Sciatic nerve (tissue), 2 donors: Measurements from ENCODE around the gene CSTB. TPM values are rescaled to one million over a fixed set of nuclear protein-coding genes. Genes with fewer than 3 reads are reported as not detected.

Experiments
- ATAC-seq: fragments of 200-7000 bp; cut with Tn5 transposase; one replicate; pipeline ENCODE4 v1.9.1; 2020; ENCODE audit warnings: mild to moderate bottlenecking, moderate library complexity
- DNase-seq: peaks from one replicate; pipeline ENCODE4 v3.0.0-alpha.2; 2020; ENCODE audit warnings: low spot score
- intact Hi-C: fragments of 100-400 bp; cut with DNase I; formaldehyde crosslinking; loops from one replicate; pipeline ENCODE4 v1.14.2; 2022
- total RNA-seq: library from RNA; stranded (reverse); fragmentation: NEBNext Ultra II Directional; extraction: Animal tissue kit (Norgen Biotek cat#: 25700); gene quantifications from one replicate; pipeline ENCODE4 v1.2.1, GENCODE V29; 2021
- donor health status: DM: no; HTN: no; CAD: no.
- donor health status: DM: no; HTN: no; CAD: no.

Gene CSTB
- total RNA-seq, 1 donor from 2014 or later = 52.1 TPM

DNA sequence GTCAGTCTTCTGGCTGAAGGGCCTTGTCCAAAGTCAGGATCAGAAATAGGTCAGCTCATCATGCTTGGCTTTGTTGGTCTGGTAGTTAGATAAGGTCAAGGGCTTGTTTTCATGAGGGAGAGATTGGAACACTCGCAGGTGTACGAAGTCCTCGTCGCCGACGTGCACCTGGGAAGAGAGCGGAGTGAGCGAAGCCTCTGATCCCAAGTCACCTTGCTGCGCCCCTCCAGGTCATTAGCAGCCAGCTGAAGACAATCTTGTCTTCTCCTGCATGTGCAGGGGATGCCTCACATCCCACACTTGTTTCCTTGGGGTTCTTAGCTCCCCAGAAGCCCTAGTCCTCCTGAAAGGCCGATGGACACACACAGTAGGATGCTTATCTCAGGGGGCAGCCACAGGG lies 1.9 kb downstream of the CSTB start:
- intact Hi-C loops = no loop called here
- ATAC-seq = no peak
- DNase-seq = no peak

DNA sequence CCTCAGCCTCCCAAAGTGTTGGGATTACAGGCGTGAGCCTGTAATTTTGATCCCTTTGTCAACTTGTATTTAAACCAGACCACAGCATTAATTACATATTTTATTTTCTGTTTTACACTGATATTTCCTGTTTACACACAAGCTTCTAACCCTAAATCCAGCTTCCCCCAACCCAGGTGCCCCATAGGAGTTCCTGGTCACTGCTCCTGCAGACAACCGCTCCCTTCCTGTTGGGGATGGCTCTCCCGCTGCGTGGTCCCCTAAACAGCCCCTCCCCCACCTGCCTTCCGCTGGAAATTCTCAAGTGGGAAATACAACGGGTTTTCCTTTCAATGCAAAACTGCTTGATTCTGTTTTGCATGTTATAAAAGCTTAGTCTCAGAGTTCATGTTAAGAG lies 3.7 kb downstream of the CSTB start:
- DNase-seq (no peak), ATAC-seq (no peak)
- intact Hi-C loops = no loop called here

DNA sequence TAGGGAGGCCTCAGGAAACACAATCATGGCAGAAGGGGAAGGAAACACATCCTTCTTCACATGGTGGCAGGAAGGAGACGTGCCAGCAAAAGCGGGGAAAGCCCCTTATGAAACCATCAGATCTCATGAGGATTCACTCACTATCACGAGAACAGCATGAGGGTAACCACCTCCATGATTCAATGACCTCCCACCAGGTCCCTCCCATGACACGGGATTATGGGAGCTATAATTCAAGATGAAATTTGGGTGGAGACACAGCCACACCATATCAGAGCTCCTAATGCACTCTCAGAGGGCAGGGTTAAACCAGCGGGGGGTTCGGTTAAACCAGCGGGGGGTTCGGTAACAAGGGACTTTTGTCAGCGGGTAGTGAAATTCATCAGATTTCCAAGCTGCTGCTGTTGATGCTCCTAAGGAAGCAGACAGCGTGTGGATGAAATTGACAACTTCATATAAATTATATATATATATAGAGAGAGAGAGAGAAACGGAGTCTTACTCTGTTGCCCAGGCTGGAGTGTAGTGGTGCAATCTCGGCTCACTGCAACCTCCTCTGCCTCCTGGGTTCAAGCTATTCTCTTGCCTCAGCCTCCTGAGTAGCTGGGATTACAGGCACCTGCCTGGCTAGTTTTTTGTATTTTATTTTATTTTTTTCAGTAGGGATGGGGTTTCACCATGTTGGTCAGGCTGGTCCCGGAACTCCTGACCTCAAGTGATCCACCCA lies 4.2 kb downstream of the CSTB start:
- DNase-seq = no peak
- ATAC-seq = no peak
- intact Hi-C loops = no loop called here

DNA sequence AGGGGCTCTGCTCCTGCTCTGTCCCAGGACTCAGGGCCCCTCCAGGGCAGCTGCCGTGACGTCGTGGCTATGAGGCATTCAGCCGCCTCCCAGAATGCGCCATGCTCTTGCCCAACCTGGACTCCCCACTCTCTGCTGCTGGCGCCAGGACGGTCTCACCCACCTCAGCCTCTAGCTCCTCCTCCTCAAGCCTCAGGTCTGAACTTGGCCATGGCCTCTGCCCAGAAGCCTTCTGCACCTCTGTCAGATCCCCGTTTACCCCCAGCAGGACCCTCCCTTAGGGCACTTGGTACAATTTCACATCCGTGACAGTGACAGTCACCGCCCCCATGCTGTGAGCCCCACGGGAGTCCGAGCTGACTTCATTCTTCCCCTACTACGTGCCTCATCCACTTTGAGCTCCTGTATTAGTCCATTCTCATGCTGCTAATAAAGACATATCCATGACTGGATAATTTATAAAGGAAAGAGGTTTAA lies 4.9 kb downstream of the CSTB start:
- intact Hi-C loops = no loop called here
- ATAC-seq = no peak

DNA sequence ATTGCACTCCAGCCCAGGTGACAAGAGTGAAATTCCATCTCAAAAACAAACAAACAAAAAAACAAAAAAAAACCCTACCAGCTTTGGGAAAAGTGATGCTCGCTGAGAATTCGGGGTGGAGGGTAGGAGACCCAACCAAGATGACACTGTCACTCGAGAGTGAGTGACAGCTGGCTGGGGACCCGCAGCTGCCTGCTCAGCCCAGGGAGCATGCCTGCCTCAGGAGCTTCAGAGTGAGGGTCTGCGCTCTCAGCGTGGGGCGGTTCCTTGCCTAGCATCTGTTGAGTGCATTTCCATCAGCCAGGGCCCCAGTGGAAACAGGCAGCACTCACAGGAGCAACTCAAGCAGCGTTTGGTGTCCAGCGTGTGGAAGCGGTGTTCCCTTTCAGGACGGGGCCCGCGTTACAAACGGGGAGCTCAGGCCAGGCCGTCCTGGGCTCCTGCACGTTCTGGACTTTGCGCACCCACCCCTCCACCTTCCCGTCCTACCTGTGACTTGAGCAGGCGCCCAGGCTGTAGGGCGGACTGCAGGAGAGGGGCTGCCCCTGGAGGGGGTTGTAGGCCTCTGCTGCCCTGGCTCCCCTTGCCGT lies 5.9 kb downstream of the CSTB start:
- ATAC-seq = no peak
- intact Hi-C loops = no loop called here
- no peak for DNase-seq

More for the DNA sequence above, 4.9 kb downstream of the CSTB start:
- no peak for DNase-seq

DNA sequence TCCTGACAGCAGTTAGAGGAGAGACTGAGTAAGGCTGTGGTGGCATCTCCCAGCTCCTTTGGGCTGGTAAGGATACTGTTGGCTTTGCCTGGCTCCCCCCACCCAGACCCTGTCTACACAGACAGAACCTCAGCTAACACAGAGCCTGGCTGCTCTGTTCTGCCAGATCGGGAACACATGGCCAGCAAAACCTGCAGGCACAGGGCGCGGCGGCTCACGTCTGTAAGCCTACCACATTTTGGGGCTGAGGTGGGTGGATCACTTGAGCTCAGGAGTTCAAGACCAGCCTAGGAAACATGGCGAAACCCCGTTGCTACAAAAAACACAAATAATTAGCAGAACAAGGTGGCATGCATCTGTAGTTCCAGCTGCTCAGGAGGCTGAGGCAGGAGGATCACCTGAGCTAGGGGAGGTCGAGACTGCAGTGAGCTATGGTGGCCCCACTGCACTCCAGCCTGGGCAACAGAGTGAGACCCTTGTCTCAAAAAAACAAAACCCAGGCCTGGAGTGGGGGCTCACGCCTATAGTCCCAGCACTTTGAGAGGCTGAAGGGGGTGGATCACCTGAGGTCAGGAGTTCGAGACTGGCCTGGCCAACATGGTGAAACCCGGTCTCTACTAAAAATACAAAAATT lies 6.7 kb downstream of the CSTB start:
- intact Hi-C loops = no loop called here
- DNase-seq (no peak), ATAC-seq (no peak)

DNA sequence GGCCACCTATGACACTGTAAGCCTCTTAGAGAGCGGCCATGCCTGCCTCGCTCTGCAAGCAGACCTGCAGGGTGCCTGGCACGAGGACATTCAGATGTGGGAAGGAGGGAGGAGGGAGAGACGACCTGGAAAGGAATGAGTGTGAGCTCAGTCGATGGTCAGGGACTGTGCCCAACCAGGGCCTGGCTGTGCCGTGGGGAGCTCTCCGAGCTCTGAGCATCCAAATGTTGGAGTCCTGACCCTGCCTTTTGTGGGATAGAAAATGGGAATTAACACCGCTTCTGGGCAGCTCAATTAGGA lies 7.3 kb downstream of the CSTB start:
- intact Hi-C loops = no loop called here
- DNase-seq = no peak
- ATAC-seq = no peak

DNA sequence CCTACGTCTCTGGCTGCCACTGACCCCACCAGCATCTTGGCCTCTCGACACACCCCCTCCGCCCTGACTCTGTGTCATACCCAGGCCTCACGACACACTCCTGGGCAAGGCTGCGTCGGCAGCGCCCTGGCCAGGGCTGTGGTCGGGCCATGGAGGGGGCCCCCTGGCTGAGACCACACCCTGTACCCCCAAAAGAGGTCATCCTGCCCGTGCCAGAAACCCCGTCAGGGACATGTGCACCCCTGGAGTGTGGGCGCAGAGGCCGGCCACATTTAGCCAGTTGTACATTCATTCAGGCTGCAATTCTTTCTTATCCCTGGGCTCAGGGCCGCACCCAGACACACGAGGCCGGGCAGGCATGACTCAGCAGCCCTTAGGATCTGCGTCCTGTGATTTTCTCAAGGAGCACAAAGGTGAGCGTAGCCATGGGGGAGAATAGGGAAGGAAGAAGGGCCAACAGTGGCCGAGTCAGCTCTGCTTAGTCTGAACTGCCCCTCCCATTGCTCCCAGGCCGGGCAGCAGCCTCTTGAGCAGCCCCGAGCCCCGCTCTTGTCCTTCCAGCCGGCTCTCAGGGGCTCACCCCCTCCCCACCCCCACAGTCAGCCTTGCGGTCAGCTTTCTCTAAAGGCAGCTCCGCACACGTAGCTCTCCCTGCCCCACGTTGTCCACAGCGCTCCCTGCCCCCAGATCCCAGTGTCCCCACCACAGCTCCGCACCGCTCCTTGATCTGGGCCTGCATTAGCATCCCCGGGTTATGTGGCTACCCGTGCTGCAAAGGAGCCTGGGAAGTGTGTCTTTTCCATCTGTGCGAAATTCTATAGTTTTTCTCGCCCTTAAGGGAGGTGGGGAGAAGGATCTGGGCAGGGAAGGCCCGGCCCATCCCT lies 7.9 kb downstream of the CSTB start:
- ATAC-seq (peak; percentile 58), DNase-seq (no peak)

DNA sequence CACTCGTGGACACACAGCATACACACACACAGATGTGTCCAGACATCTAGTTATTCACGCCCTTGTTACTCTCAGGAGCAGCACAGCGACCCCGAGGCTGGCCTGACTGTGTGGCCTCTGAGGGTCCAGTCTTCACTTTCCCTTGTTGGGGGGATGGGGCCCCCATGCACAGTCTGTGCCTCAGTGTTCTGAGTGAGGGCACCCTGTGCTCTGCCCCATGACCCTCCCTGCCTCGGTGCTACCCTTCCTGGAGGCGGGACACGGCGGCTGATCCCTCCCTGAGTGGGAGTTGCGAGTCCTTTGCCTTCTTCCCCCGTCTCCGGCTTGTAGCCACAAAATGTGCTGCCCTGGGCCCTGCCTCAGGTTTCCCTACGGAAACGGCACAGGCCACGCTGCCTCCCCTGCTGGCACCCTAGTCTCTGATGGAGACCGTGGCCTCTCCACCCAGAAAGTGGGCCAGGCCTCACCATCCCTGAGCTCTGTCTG lies 8.6 kb downstream of the CSTB start:
- intact Hi-C loops = no loop called here
- no peak for DNase-seq
- peak; percentile 2 for ATAC-seq

More for the DNA sequence above, 7.9 kb downstream of the CSTB start:
- intact Hi-C loops = no loop called here

DNA sequence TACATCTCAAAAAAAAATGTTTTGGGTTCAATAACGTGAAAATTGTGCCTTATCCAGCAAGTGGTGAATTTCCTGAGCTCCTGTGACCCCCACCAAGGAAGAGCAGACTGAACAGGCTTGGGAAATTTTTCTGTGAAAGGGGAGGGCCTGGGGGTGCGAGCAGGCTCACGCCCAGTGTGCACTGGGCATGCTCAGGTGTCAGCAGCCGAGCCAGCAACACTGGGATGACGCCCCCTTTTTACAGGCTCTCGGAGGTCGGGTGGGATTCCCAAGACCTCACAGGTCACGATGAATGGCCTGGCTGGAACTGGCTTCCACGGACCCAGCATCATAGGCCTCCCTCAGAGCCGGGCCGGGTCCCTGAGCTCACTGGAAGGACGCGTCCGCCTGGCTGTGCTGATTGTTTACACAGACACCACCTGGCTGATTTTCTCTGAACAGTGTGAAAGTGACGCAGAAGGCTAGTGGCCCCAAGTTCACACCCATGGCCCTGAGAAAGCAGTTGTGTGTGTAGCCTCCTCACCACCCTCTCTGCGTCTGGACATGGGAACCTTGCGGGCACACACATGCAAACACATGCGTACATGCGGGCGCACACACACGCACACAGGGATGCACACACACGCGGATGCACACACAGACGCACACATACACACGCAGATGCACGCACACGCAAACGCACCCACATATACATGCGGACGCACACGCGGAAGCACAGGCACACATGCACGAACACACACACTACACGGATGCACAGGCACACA lies 9.2 kb downstream of the CSTB start:
- DNase-seq (no peak), ATAC-seq (peak; percentile 48)
- intact Hi-C loops = no loop called here

DNA sequence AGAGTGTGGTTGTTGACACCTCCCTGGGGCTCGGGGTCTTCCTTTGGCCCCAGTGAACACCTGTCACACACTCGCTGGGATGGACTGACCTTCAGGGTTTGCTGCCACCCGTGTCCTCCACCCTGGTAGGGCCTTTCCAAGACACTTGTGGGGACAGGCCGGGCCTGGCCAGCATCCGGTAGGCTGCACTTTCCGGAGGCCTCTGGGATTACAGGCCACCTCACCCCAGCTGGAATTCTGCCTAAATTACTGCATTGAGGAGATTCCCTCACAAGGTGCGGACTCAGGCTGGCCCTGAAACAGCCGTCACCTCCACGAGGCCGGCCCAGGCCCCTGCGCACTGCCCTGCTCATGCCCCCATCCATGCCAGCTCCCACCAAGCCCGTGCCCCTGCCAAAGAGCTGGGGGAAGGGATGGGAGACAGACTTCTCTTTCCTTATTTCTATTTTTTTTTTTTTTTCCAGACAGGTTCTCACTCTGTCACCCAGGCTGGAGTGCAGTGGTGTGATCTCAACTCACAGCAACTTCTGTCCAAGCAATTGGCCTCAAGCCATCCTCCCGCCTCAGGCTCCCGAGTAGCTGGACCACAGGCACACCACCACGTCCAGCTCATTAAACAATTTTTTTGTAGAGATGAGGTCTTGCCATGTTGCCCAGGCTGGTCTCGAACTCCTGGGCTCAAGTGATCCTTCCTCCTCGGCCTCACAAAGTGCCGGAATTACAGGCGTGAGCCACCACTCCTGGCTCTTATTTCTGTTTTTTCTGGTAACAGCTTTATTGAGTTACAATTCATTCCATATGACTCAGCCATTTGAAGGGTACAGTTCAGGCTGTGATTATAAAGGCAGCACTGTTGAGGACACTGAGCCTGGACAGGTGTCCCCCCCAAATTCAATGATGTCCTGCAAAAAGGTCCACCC lies 11.3 kb downstream of the CSTB start:
- DNase-seq (no peak), ATAC-seq (no peak)
- intact Hi-C loops = no loop called here

DNA sequence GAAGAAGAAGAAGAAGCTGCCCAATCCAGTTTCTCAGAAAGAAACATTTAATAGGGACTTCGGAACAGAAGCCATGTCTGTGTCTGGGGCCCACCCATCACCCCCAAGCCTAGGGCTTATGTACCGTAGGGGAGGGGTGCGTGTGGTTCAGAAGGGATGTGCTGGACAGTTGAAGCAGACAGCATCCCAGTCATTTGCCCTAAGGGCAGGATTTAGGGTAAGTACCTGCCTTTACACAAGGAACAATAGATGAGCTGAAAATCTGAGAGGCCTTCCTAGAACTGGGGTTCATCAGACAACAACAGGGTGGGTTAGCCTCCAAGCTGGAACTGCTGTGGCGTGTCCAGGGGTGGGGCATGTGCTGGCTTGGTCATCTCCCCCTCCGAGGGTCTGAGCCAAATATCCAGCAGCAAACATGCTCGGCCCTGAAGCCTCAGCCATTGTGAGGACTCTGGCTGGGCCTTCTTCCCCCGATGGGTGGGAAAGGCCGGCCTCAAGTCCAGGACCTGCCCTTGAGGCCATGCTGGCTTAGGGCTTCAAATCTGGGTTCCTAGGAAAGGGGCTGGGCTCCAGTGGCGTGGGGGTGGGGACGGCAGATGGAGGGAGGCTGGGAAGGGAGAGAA lies 12.1 kb downstream of the CSTB start:
- ATAC-seq = no peak

DNA sequence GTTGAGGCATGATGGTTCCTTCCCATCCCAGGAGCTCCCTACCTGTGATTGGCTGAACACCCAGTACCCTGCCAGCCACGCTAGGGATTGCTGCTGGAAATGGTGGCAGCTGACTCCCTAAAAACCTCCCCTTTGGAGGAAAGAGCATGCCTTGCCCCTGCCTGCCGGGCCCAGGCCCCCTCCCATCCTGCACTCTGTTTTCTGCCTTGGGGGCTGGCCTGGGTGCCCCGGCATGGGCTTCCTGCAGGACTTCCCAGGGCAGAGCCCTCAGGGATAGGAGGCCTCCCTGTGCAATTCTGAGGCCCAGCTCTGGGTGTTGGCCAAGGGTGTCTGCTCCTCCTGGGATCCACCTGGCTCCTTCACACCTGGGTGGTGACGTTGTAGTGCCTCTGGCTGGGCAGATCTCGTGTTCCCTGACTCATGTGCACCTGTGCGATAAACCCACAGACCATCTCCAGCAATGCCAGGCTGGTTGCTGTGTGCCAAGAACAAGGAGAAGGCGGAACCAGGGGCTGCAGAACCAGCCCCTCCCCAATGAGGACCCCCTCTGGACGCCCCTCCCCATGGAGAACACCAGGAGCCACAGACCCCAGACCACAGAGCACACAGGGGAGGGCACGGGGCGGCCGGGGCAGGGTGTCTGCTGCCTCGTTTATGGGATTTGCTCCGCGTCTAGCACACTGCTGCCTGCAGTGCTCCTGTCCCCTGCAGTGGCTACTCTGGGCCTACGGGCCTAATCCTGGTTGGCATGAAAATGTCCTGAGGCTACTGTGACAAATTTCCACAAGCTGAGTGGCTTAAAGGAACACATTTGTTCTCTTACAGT lies 13.6 kb downstream of the CSTB start:
- ATAC-seq (no peak), DNase-seq (no peak)
- intact Hi-C loops = no loop called here

More for the DNA sequence above, 12.1 kb downstream of the CSTB start:
- intact Hi-C loops = no loop called here
- DNase-seq = no peak

DNA sequence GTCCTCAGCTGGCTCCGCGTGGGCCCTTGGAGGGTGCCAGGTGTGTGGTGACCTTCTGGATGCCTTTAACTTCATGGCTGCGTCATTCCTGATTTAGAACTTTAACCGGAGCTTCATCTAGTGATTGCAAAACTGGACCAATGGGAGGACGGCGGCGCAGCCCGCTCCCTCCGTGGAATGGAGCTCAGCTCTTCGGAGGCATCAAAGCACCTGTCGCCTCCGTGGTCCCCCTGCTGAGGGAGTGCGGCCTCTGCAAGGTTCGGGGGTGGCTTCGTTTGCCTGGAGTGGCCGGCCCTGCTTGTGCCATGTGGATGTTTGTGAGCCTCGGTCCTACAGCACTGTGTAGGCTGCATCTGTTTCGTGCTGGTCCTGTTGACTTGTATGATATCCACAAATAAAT lies 14.2 kb downstream of the CSTB start:
- ATAC-seq (no peak), DNase-seq (no peak)
- intact Hi-C loops = no loop called here

DNA sequence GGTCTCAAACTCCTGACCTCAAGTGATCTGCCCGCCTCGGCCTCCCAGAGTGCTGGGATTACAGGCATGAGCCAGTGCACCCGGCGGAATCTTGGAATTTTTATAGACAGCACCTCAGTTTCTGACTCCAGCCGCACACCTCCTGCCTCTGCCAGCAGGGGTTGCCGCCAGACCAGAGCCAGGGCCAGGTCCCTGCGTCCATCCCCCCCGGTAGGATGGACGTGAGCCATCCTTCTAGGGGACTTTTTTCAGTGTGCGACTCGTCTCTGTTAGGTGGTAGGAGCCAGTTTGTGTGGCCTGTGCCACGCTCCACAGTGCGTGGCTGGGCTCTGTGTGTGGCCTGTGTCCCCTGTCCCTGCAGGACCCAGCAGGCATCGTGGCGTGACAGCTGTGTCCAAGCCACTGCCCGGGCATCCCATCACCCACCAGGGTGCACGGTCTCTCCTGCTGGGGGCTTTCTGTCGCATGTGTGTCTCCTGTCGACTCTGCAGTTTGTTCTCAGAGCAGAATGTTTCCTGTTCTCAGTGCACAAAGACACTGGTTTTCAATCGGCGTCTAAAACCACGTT lies 15.6 kb downstream of the CSTB start:
- no peak for DNase-seq
- intact Hi-C loops = no loop called here
- no peak for ATAC-seq

DNA sequence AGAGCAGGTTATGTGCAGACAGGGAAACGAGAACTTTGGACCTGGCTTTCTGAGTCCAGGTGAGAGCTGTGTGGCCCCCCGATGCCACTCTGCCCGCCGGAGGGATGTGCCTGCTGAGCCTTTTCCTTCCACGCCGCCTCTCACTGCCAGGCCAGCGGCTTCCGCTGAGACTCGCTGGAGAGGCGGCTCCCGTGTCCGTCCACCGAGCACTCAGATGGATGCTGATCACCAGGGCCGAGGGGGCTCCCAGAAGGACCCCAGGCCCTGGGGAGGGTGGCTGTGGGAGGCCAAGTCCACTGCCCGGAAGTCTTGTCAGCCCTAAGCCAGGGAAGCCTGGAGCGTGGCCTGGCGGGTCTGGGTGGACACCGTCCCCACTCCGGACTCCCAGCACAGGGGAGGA lies 16.5 kb downstream of the CSTB start:
- ATAC-seq = no peak
- intact Hi-C loops = no loop called here
- no peak for DNase-seq
